HG02571 (cell line): ENCODE measurements around the gene SEPTIN11.

Source experiments
- ATAC-seq: cut with Tn5 transposase; IDR thresholded peaks from one replicate; pipeline ENCODE4 v1.9.1; 2021; ENCODE audit warnings: mild to moderate bottlenecking, moderate library complexity; ENCODE audit not compliant: unreplicated experiment

Gene SEPTIN11

DNA sequence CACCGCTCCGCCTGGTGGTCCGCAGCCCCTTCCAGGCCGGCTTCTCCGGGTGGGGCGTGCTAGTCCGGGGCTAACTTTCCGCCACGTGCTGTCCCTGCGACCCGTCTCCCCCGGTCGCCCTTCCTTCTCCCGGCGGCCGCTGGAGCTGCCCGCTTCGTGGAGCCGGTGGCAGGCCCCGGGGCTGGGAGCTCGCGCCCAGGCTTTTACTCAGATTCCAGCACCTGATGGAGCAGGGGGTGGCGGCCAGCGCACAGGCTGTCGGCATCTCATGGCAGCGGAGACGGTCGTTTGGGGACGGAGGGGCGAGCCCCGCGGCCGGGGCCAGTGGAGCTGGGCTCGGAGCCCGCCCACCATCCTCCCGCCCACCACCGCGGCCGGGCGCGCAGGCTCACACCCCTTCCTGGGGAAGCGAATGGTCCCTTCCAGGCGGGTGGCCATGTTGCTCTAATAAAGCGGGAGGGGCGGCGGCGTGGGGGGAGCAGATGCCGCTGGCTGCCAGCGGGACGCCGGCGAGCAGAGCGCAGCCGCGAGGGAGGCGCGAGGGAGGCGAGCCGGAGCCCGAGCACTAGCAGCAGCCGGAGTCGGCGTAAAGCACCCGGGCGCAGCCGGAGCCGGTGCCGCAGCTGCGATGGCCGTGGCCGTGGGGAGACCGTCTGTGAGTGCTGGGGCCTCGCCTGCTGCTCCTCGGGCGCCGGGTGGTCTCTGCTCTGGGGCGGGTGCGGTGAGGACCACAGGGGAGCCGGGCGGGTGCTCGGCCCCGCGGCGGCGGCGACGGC, at the start of gene SEPTIN11:
SEPTIN11 (plus strand) TSS at position 477 of the 776 bp plus-strand sequence; CDS start at position 629, 152 bp downstream.
- ATAC-seq: peak; percentile 64

- ATAC-seq: no peak
Measured at GRCh38 chr4:76902233-76902890, 47.2 kb upstream of the SEPTIN11 start.

DNA sequence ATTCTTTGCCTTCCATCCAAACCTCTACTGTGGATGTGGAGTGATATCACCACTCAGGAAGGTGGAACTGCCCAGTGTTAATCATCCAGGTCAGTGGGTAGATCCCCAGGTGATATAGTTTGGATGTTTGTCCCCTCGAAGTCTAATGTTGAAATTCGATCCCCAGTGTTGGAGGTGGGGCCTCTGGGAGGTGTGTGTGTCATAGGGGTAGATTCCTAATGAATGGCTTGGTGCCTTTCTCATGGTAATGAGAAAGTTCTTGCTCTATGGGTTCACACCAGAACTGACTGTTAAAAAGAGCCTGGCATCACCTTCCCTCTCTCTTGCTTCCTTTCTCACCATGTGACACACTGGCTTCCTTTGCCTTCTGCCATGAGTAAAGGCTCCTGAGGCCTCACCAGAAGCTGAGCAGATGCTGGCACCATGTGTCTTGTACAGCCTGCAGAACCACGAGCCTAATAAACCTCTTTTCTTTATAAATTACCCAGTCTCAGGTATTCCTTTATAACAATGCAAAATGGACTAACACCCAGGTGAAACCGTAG, 44.8 kb upstream of the SEPTIN11 start:
- no peak for ATAC-seq

- ATAC-seq: no peak
Measured at GRCh38 chr4:76905521-76905920, 44.0 kb upstream of the SEPTIN11 start.

GRCh38 chr4:76909711-76910110, 39.8 kb upstream of the SEPTIN11 start:
- ATAC-seq: no peak

DNA sequence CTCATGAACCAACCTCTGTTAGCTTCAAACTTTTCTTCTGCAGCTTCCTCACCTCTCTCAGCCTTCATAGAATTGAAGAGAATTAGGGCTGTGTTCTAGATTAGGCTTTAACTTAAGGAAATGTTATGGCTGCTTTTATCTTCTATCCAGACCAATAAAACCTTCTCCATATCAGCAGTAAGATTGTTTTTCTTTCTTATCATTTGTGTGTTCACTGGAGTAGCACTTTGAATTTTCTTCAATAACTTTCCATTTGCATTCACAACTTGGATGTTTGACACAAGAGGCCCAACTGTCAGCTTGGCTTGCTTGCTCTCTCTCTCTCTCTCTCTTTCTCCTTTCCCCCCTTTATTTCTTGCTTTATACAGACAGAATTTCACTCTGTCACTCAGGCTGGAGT, 28.8 kb upstream of the SEPTIN11 start:
- ATAC-seq: no peak

DNA sequence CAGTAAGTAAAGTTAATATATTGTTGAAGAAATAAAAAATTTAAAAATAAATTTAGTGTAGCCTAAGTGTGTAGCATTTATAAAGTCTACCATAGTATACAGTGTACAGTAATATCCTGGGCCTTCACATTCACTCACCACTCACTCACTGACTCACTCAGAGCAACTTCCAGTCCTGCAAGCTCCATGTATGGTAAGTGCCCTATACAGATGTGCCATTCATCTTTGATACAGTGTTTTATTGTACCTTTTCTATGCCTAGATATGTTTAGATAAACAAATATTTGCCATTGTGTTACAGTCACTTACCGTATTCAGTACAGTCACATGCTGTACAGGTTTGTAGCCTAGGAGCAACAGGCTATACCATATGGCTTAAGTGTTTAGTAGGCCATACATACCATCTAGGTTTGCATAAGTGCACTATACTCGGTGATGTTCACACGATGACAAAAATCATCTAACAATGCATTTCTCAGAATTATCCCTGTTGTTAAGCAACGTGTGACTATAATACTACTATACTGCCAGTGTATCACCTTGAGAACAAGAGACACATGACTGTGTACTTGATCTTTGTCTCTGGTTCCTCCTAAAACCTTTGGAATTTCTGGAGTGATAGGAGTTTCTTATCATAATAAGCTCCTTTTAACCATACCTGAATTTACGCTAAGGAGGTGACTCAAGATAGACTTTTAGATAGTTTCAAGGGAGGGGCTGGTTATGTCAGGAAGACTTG, 25.8 kb upstream of the SEPTIN11 start:
- no peak for ATAC-seq

GRCh38 chr4:76926841-76927240, 22.7 kb upstream of the SEPTIN11 start:
- no peak for ATAC-seq

DNA sequence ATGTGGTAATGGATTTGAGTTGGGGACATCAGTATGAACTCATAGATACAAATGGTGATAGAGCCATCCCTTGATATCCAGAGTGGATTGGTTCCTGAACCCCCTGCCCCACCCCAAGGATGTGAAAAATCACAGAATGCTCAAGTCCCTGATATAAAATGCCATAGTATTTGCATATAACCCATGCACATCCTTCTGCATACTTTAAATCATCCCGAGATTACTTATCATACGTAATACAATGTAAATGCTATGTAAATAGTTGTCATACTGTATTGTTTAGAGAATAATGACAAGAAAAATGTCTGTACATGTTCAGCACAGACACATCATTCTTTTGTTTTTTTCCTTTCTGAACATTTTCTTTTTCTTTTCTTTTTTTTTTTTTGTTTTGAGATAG, 18.9 kb upstream of the SEPTIN11 start:
- no peak for ATAC-seq

DNA sequence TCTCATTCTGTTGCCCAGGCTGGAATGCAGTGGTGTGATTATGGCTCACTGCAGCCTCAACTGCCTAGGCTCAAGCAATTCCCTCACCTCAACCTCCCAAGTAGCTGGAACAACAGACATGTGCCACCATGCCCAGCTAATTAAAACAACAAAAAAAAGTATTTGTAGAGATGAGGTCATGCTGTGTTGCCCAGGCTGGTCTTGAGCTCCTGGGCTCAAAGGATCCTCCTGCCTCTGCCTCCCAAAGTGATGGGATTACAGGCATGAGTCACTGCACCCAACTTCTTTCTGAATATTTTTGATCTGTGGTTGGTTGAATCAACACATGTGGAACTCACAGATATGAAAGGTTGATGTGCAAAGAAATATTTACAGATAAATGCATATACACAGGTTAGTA, 18.5 kb upstream of the SEPTIN11 start:
- ATAC-seq: no peak

DNA sequence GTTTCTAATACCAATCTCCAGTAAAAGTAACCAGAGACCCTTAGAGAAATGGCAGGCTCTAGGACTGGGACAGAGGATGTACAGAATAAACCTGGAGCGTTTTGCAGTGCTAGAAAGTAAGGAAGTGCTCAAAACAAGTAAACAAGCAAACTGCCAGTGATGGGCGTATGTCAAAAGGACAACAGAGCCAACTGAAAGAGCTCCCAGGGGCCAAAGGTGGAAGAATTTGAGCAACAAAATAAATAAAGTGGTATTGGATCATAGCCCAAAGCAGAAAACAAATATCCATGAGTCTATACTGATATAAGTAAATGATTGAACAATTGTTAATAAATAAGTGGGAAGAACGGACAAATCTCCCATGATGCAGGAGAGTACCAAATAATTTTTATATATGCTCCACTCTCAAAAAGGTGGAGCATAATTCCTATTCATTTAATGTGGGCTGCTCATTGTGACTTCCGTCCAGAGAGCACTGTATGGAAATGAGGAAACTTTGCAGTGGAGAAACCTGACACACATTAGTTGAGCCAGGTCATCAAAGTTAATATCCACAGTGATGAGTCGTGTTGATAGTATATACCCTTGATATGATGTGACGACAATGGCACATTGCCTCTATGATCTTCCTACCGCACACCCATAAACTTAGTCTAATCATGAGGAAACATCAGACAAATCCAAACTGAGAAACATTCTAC, 17.8 kb upstream of the SEPTIN11 start:
- no peak for ATAC-seq

DNA sequence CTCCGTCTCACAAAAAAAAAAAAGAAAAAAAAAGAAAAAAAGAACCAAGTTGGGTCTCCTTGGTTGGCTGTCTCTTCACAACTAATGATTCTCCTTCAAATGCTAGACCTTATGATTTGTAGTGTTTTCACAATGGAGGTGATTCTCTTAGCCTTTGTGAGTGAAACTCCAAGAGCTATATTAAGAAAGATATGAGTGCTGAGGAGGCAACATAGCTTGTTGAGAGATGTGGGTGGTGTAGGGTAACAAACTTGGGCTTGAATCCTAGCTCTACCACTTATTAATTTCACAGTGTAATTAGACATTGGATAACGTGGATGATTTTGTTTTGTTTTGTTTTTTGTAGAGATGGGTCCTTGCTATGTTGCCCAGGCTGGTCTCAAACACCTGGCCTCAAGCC, 10.4 kb upstream of the SEPTIN11 start:
- ATAC-seq: no peak

GRCh38 chr4:76943129-76943620, 6.4 kb upstream of the SEPTIN11 start:
- ATAC-seq: no peak

DNA sequence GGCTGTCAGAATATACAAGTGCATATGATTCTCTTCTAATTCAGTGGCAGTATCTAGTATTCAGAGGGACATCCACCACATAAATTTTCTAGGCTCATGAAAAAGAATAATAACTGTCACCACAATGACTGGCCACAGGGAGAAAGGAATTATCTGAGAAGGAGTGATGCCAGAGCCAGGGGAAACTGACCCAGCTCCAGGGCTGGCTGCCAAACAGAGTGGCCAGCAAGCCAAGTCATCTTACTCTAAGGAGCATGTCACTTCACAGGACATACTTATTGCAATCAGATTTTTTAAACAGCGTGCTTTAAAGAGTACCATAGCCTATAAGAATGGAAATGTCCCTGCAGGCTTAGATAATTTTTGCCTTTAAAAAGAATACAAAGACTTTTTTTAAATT, 5.8 kb upstream of the SEPTIN11 start:
- no peak for ATAC-seq

DNA sequence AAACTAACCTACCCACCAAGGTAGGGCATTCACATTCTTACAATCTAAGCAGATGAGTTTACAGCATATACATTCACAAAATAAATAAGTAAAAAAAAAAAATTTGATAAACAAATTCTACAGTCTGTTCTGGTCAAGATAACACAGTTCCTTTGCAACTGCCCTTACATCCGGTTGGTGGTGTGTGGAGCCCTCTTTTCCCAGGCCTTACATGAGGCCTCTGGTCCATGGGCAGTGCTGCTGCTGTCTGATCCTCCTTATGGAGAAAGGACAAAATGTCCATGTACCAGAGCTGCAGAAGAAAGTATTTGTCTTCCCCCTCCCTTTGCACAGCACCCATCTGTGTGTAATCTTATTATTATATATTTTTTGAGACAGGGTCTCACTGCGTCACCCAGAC, 2.2 kb upstream of the SEPTIN11 start:
- ATAC-seq: no peak

- peak; percentile 48 for ATAC-seq
Measured at GRCh38 chr4:76948443-76949275, 893 bp upstream of the SEPTIN11 start.

DNA sequence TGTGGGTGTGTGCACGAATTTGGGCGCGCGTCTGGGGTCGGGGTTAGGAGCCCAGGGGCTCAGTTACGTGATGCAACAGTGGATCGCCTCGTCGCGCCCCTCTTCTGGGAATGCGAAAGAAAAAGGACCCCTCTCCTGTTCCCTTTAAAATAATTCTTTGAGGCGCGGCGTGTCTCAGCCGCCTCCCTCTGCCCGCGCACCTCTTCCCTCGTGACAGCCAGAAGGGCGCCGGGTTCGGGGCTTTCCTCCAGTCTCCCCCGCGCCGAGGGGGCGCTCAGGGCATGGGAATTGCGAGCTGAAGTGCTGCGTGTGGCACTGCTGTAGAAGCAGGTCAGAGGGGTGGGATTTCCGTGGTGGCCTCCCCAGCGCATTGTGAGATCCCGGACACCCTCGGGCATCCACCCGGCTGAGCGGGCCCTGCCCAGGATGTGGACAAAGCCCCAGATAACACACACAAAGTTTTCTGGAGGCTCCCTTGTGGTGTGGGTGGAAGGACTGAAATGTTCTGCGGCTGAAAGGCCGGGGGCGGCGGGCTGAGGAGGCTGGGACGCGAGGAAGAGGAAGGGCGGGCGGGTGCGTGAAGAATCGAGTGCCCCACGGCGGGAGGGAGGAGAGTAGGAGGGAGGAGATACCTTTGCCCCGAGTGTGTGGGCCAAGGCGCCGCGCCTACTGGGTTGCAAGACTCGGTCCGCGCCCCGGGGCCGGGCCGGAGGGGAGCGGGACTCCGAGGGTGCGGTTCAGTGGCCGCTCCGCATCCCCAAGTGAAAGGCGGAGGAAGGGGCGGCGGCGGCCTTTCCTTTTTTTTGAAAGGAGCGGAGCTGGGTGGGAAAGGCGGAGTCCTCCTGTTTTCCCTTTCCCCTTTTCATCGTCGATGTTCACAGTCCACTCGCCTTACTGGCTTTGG, 752 bp downstream of the SEPTIN11 start:
- ATAC-seq: peak; percentile 29

DNA sequence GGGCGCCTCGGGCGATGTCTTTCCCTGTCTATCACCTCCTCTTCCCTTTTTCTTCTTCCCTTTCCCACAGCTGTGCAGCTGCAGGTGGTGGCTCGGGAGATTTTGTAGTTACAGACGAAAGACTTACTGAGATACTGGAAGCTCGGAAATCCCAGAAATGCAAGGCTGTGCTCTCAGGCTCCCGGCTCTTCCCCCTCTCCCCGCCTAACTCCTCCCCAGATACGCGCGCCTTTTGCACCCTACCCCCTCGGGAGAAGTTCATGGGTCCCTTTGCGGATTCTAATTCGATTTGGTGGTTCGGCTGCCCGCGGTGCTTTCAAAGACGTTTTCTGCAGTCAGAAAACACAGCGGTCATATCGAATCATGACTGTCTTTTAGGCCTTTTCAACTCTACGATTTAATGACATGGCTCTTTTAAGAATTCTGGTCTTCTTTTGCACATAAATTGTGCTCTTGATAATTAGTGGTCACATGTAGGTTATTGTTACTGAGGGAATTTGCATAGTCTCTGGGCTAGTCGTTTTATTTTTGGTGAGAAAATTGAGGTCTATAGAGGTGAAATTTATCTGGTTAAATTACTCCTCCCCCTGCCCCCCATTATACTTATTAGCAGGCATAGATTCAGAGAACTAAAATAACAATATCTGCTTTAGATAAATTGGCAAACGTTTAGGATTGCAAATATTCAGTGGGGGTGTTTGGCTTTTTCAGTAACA, 1.6 kb downstream of the SEPTIN11 start:
- no peak for ATAC-seq
